ENCODE measurements around the gene JMJD8. TPM values are rescaled to one million over a fixed set of nuclear protein-coding genes. Genes with fewer than 3 reads are reported as not detected.

The JMJD8 gene
- total and polyA plus RNA-seq, 9 of the 15 experiments (the other 6 are each of a cell fraction or from before 2014, with no cell fraction given) = 1.2 to 50.6 (median 29.3) TPM

- TF ChIP-seq IRF1 (CRISPR knock-in tag; IDR thresholded peaks at IDR 0.05; ENCODE audit: borderline replicate concordance) (no peak), ZNF551 (CRISPR knock-in tag; IDR thresholded peaks at IDR 0.05) (no peak), POLR2A (conservative IDR thresholded peaks at IDR 0.05) (peak; percentile 69), SRSF9 (IDR thresholded peaks at IDR 0.05; ENCODE audit: borderline replicate concordance, low read depth, low read length) (no peak), NBN (IDR thresholded peaks at IDR 0.05; ENCODE audit: low read depth) (no peak), PATZ1 (CRISPR knock-in tag; IDR thresholded peaks at IDR 0.05; ENCODE audit: borderline replicate concordance) (no peak), EWSR1 (IDR thresholded peaks at IDR 0.05; ENCODE audit: borderline replicate concordance, low read depth, partially characterized antibody) (no peak), USF2 (CRISPR knock-in tag; IDR thresholded peaks at IDR 0.05) (no peak), SIX5 (IDR thresholded peaks at IDR 0.05; ENCODE audit: borderline replicate concordance in 1 of 2, insufficient read depth in 1 of 2, low read depth in 1 of 2, low read length in 2 of 2) (no peak), ZNF586 (CRISPR knock-in tag; conservative IDR thresholded peaks at IDR 0.05) (no peak), NFATC3 (IDR thresholded peaks at IDR 0.05) (no peak), ZNF253 (CRISPR knock-in tag; conservative IDR thresholded peaks at IDR 0.05) (no peak), ZNF217 (CRISPR knock-in tag; IDR thresholded peaks at IDR 0.05) (no peak), RBM34 (IDR thresholded peaks at IDR 0.05; ENCODE audit: borderline replicate concordance, insufficient read depth, low read length) (no peak), ZBED1 (IDR thresholded peaks at IDR 0.05) (0 out of 2 replicates have a peak, but pooled peaks have one; percentile 22), VEZF1 (CRISPR knock-in tag; IDR thresholded peaks at IDR 0.05) (peak; percentile 77), E2F1 (CRISPR knock-in tag; IDR thresholded peaks at IDR 0.05) (no peak), FOXJ3 (CRISPR knock-in tag; IDR thresholded peaks at IDR 0.05) (no peak), PYGO2 (tag; IDR thresholded peaks at IDR 0.05) (no peak), TFE3 (CRISPR knock-in tag; IDR thresholded peaks at IDR 0.05) (no peak)
Observed at GRCh38 chr16:728131-728889, 44.2 kb upstream of the JMJD8 start (continued).

Measured in K562 (cell line).